Prostate gland (tissue), 2 donors: ENCODE measurements around the gene ITFG2. TPM values are rescaled to one million over a fixed set of nuclear protein-coding genes. Genes with fewer than 3 reads are reported as not detected.

ENCODE experiments used
- DNase-seq: peaks from one replicate; pipeline ENCODE4 v3.0.0-alpha.2; 2019; ENCODE audit warnings: low spot score
- H3K27ac ChIP-seq, 2 donors: fragments of 200-600 bp; sonication (generic); 2 replicates each; pipeline ENCODE4 v1.5.1; 2017 to 2019
- H3K27me3 ChIP-seq: fragments of 200-600 bp; sonication (generic); replicated peaks from 2 replicates; pipeline ENCODE4 v1.5.1; 2019; ENCODE audit not compliant: insufficient read depth
- H3K36me3 ChIP-seq, 2 donors: fragments of 200-600 bp; sonication (generic); 1 replicate in 1 of 2; 2 replicates in 1 of 2; pipeline versions ENCODE4 v1.5.1 to v1.8.1; 2017 to 2019
- H3K4me1 ChIP-seq: fragments of 200-600 bp; sonication (generic); replicated peaks from 2 replicates; pipeline ENCODE4 v1.5.1; 2019
- H3K4me3 ChIP-seq, 2 donors: fragments of 200-600 bp; sonication (generic); 2 replicates each; pipeline ENCODE4 v1.5.1; 2017 to 2019
- H3K9me3 ChIP-seq: fragments of 200-600 bp; sonication (generic); 2 replicates; pipeline ENCODE4 v1.5.1; 2017
- CTCF ChIP-seq, 4 experiments: fragments of 200-600 bp in 2 of 4; fragments of 450-650 bp in 2 of 4; sonication (generic) in 2 of 4; IDR thresholded peaks; 1 replicate in 3 of 4; 2 replicates in 1 of 4; pipeline ENCODE4 v1.5.1; 2016 to 2019; ENCODE audit warnings: antibody characterized with exemption in 4 of 4, mild to moderate bottlenecking in 2 of 4, moderate library complexity in 2 of 4
- POLR2A ChIP-seq: fragments of 450-650 bp; IDR thresholded peaks from one replicate; pipeline ENCODE4 v1.6.1; 2016; ENCODE audit warnings: antibody characterized with exemption, mild to moderate bottlenecking
- POLR2AphosphoS5 ChIP-seq: sonication (generic); formaldehyde crosslinking; IDR thresholded peaks from one replicate; pipeline ENCODE4 v1.6.1; 2017; ENCODE audit warnings: antibody characterized with exemption
- WGBS: methylation state at CpG from one replicate; pipeline ENCODE4 v1.1.5; 2018; 5-methylcytosine and 5-hydroxymethylcytosine counted together
- intact Hi-C: fragments of 100-400 bp; cut with DNase I; formaldehyde crosslinking; loops from one replicate; pipeline ENCODE4 v1.14.2; 2022
- total RNA-seq, 2 donors: library from RNA; depleted of rRNA; stranded (reverse); fragments of >200 nt; gene quantifications; one replicate each; pipeline ENCODE4 v1.1.0, GENCODE V29; 2016

Gene ITFG2
- total RNA-seq, 2 donors from 2014 or later, result 41.5 to 46.5 TPM

GRCh38 chr12:2854669-2855453 is 42.4 kb downstream of the ITFG2 start:
- no peak for TF ChIP-seq POLR2AphosphoS5
- TF ChIP-seq CTCF (IDR thresholded peaks at IDR 0.05), result no peak
- no peak for TF ChIP-seq POLR2A
- no peak for DNase-seq
- no peak overlapping the region for H3K4me3 ChIP-seq
- H3K4me1 ChIP-seq, result no peaks in the 10 kb centered on the region
- WGBS, result 79% methylated on average over 25 of the region's 25 CpGs
- intact Hi-C loops, result loop anchor here (5.0 to 10.0 kb wide), 2 partner anchors 90 to 177 kb away; no protein-coding TSS in a partner anchor
- H3K9me3 ChIP-seq, result no peaks in the 10 kb centered on the region
- H3K36me3 ChIP-seq, result no peaks in the 10 kb centered on the region
- H3K27ac ChIP-seq, result no peak overlapping the region
- no peaks in the 10 kb centered on the region for H3K27me3 ChIP-seq

GRCh38 chr12:2855546-2855945 is 43.1 kb downstream of the ITFG2 start:
- intact Hi-C loops, result loop anchor here (10.0 kb wide), 1 partner anchor 89 kb away; no protein-coding TSS in a partner anchor
- TF ChIP-seq CTCF (IDR thresholded peaks at IDR 0.05) (no peak), POLR2AphosphoS5 (no peak), POLR2A (no peak)

GRCh38 chr12:2856051-2856450 is 43.6 kb downstream of the ITFG2 start:
- H3K36me3 ChIP-seq, result no peaks in the 10 kb centered on the region
- no peaks in the 10 kb centered on the region for H3K9me3 ChIP-seq
- 92% methylated on average over 3 of the region's 3 CpGs for WGBS
- no peaks in the 10 kb centered on the region for H3K4me1 ChIP-seq
- no peak for TF ChIP-seq CTCF (IDR thresholded peaks at IDR 0.05)
- TF ChIP-seq POLR2AphosphoS5, result no peak
- TF ChIP-seq POLR2A, result no peak
- no peak overlapping the region for H3K27ac ChIP-seq
- no peak overlapping the region for H3K4me3 ChIP-seq
- no peak for DNase-seq
- H3K27me3 ChIP-seq, result no peaks in the 10 kb centered on the region
- intact Hi-C loops, result loop anchor here (10.0 kb wide), 1 partner anchor 89 kb away; no protein-coding TSS in a partner anchor

More at GRCh38 chr12:2855546-2855945, 43.1 kb downstream of the ITFG2 start:
- Histone ChIP-seq H3K4me1 (no peaks in the 10 kb centered on the region), H3K27me3 (no peaks in the 10 kb centered on the region), H3K4me3 (no peak overlapping the region), H3K36me3 (no peaks in the 10 kb centered on the region), H3K9me3 (no peaks in the 10 kb centered on the region), H3K27ac (no peak overlapping the region)
- DNase-seq, result no peak
- 69% methylated on average over 7 of the region's 7 CpGs for WGBS

- Histone ChIP-seq H3K27ac (no peak within 1 kb of the TSS), H3K36me3 (no peaks in the 10 kb centered on the region), H3K4me1 (no peaks in the 10 kb centered on the region), H3K4me3 (no peak within 1 kb of the TSS), H3K9me3 (no peaks in the 10 kb centered on the region), H3K27me3 (no peaks in the 10 kb centered on the region)
- intact Hi-C loops, result loop anchor here (10.0 kb wide), 1 partner anchor 88 kb away; no protein-coding TSS in a partner anchor
- TF ChIP-seq POLR2AphosphoS5, result no peak
- TF ChIP-seq POLR2A, result no peak
- no peak for TF ChIP-seq CTCF (IDR thresholded peaks at IDR 0.05)
- DNase-seq, result no peak
- WGBS, result 76% methylated on average over 3 of the region's 3 CpGs
These were observed 44.6 kb downstream of the ITFG2 start, which contains the start of gene TEX52 for GRCh38 chr12:2857021-2857431. TEX52 (minus strand) TSS chr12:2857039; CDS start chr12:2857026, 13 bp downstream.
